ENCODE results near the gene PLET1. TPM values are rescaled to one million over a fixed set of nuclear protein-coding genes. Genes with fewer than 3 reads are reported as not detected.

The PLET1 gene
- total RNA-seq, 4 donors from 2014 or later: not detected

- 93% methylated on average over 1 of the region's 1 CpG for WGBS
- Histone ChIP-seq H3K4me1 (no peaks in the 10 kb centered on the region), H3K27ac (no peak overlapping the region), H3K27me3 (no peaks in the 10 kb centered on the region), H3K36me3 (no peaks in the 10 kb centered on the region), H3K9me3 (no peaks in the 10 kb centered on the region), H3K4me3 (no peak overlapping the region)
- no peak for DNase-seq (ENCODE audit: low spot score in 2 of 2)
- no peak for TF ChIP-seq EP300 (IDR thresholded peaks at IDR 0.05)
- no peak for TF ChIP-seq POLR2AphosphoS5 (IDR thresholded peaks at IDR 0.05)
- TF ChIP-seq CTCF (IDR thresholded peaks at IDR 0.05): no peak
- TF ChIP-seq POLR2A (IDR thresholded peaks at IDR 0.05): no peak
Measured at GRCh38 chr11:112304914-112305313, 44.3 kb upstream of the PLET1 start.

DNA sequence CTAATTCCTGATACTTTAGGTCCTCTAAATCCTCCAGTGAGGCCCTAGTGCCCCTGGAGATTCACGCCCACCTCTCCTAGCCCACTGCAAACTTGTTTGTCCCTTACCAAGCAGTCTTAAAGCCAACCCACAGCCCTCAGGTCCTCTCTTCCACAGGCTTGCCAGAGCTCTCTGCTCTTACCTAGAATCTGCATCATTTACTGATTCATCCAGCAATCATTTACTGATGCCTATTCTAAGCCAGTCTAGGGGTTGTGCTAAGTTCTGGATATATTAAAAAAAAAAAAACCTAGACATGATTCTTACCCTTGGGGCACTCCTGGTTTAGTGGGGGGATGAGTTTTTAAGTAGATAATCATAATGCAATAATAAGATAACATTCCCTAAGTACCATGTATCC lies 43.0 kb upstream of the PLET1 start:
- Histone ChIP-seq H3K4me3 (no peak overlapping the region), H3K36me3 (no peaks in the 10 kb centered on the region), H3K27me3 (no peaks in the 10 kb centered on the region), H3K27ac (no peak overlapping the region), H3K4me1 (no peaks in the 10 kb centered on the region), H3K9me3 (no peaks in the 10 kb centered on the region)
- TF ChIP-seq POLR2A (IDR thresholded peaks at IDR 0.05): no peak
- no peak for TF ChIP-seq CTCF (IDR thresholded peaks at IDR 0.05)
- no peak for TF ChIP-seq POLR2AphosphoS5 (IDR thresholded peaks at IDR 0.05)
- no peak for TF ChIP-seq EP300 (IDR thresholded peaks at IDR 0.05)
- WGBS: 96% methylated on average over 1 of the region's 1 CpG
- no peak for DNase-seq (ENCODE audit: low spot score in 2 of 2)

DNA sequence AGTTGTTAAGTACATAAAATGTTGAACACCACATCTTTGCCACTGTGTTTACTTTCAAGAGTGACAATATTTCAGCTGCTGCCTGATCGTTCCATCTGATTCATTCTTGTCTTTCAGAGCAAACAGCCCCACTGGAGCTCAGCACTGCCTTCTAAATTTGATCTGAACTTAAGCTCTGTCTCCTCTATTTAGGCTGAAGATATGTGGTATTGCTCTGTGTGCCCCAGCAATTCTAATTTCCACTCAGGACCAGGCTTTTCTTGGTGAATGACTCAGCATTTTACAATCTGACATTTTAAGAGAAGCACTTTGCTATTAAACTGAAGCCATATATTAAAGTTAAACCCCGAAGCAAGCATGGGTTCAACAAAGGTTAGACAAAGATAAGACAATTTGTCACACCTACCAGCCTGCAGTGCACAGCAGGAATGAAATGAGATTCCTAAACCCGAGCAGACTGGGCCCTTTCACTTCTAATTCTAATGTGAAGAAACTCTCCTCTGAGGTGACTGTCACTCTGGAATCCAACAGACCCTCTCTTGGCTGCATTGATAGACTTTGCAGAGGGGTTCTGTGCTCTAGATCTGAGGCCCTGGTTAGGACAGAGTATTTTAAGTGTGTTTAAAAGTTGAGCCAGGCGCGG lies 41.7 kb upstream of the PLET1 start:
- no peak overlapping the region for H3K27ac ChIP-seq
- WGBS: 70% methylated on average over 5 of the region's 5 CpGs
- DNase-seq (ENCODE audit: low spot score in 2 of 2): no peak

GRCh38 chr11:112300094-112300786 lies 39.6 kb upstream of the PLET1 start:
- H3K27me3 ChIP-seq: no peaks in the 10 kb centered on the region
- 78% methylated on average over 16 of the region's 17 CpGs for WGBS
- H3K27ac ChIP-seq: no peak overlapping the region
- no peaks in the 10 kb centered on the region for H3K36me3 ChIP-seq
- H3K9me3 ChIP-seq: no peaks in the 10 kb centered on the region
- DNase-seq (ENCODE audit: low spot score in 2 of 2): no peak
- TF ChIP-seq CTCF (IDR thresholded peaks at IDR 0.05): no peak
- TF ChIP-seq EP300 (IDR thresholded peaks at IDR 0.05): no peak
- TF ChIP-seq POLR2AphosphoS5 (IDR thresholded peaks at IDR 0.05): no peak
- no peak for TF ChIP-seq POLR2A (IDR thresholded peaks at IDR 0.05)
- H3K4me1 ChIP-seq: no peaks in the 10 kb centered on the region
- no peak overlapping the region for H3K4me3 ChIP-seq

More for the DNA sequence above, 41.7 kb upstream of the PLET1 start:
- TF ChIP-seq POLR2AphosphoS5 (IDR thresholded peaks at IDR 0.05) (no peak), POLR2A (IDR thresholded peaks at IDR 0.05) (no peak), EP300 (IDR thresholded peaks at IDR 0.05) (no peak), CTCF (IDR thresholded peaks at IDR 0.05) (no peak)
- H3K4me3 ChIP-seq: no peak overlapping the region
- no peaks in the 10 kb centered on the region for H3K27me3 ChIP-seq
- no peaks in the 10 kb centered on the region for H3K9me3 ChIP-seq
- no peaks in the 10 kb centered on the region for H3K36me3 ChIP-seq
- H3K4me1 ChIP-seq: no peaks in the 10 kb centered on the region

GRCh38 chr11:112298535-112298934 lies 37.9 kb upstream of the PLET1 start:
- Histone ChIP-seq H3K27ac (no peak overlapping the region), H3K27me3 (no peaks in the 10 kb centered on the region), H3K4me3 (no peak overlapping the region), H3K36me3 (no peaks in the 10 kb centered on the region), H3K4me1 (peaks cover 6% of the 10 kb centered on the region), H3K9me3 (no peaks in the 10 kb centered on the region)
- DNase-seq (ENCODE audit: low spot score in 2 of 2): no peak
- TF ChIP-seq POLR2AphosphoS5 (IDR thresholded peaks at IDR 0.05) (no peak), EP300 (IDR thresholded peaks at IDR 0.05) (no peak), CTCF (IDR thresholded peaks at IDR 0.05) (no peak), POLR2A (IDR thresholded peaks at IDR 0.05) (no peak)
- WGBS: 74% methylated on average over 9 of the region's 9 CpGs

All from suprapubic skin (tissue), 4 donors.